MCF 10A (cell line): ENCODE data around the gene LRCH3. TPM values are rescaled to one million over a fixed set of nuclear protein-coding genes. Genes with fewer than 3 reads are reported as not detected.

Experiments used
- BruUV-seq: library from RNA; stranded (reverse); fragments of 400-500 nt; replicated peaks from 2 replicates; lab custom pipeline; 2021; lab: Mats Ljungman, UMichigan
- CTCF ChIA-PET: fragments of 300-600 bp; sonication (Branson Sonifier 250); formaldehyde crosslinking; extraction: SDS; loops from one replicate; lab custom pipeline; 2021; ENCODE audit warnings: antibody characterized with exemption, inconsistent platforms; lab: Yijun Ruan, JAX
- POLR2A ChIA-PET: fragments of 300-600, 350-650 bp; sonication (Branson Sonifier 250); formaldehyde crosslinking; extraction: SDS; loops from one replicate; lab custom pipeline; 2020; ENCODE audit warnings: antibody characterized with exemption, inconsistent platforms; lab: Yijun Ruan, JAX
- DNase-seq: peaks from one replicate; pipeline ENCODE4 v3.0.0-alpha.2; 2018; ENCODE audit not compliant: unreplicated experiment
- H3K27ac Mint-ChIP-seq: one replicate; pipeline ENCODE4 v1.8.0; 2022; ENCODE audit warnings: mild to moderate bottlenecking, low read depth, mixed read lengths; ENCODE audit not compliant: unreplicated experiment
- H3K27me3 Mint-ChIP-seq: one replicate; pipeline ENCODE4 v1.8.0; 2022; ENCODE audit warnings: mixed read lengths; ENCODE audit not compliant: insufficient read depth, unreplicated experiment
- H3K36me3 Mint-ChIP-seq: one replicate; pipeline ENCODE4 v1.8.0; 2022; ENCODE audit warnings: mild to moderate bottlenecking, moderate library complexity, mixed read lengths; ENCODE audit not compliant: insufficient read depth, unreplicated experiment
- H3K4me1 Mint-ChIP-seq: one replicate; pipeline ENCODE4 v1.8.0; 2022; ENCODE audit warnings: mixed read lengths; ENCODE audit not compliant: insufficient read depth, unreplicated experiment
- H3K4me3 Mint-ChIP-seq: one replicate; pipeline ENCODE4 v1.8.0; 2022; ENCODE audit warnings: mild to moderate bottlenecking, moderate library complexity, mixed read lengths; ENCODE audit not compliant: unreplicated experiment
- H3K9me3 Mint-ChIP-seq: one replicate; pipeline ENCODE4 v1.8.0; 2022; ENCODE audit warnings: mixed read lengths; ENCODE audit not compliant: unreplicated experiment
- intact Hi-C: fragments of 100-400 bp; cut with micrococcal nuclease; formaldehyde crosslinking; loops from 2 replicates; pipeline ENCODE4 v1.14.1; 2022
- total RNA-seq: library from RNA; stranded (reverse); gene quantifications from 2 replicates; pipeline ENCODE4 v1.2.3, GENCODE V29; 2022
- TF ChIP-seq, protein P1 (sequence below): fragments of 200-600 bp; IDR thresholded peaks from one replicate; pipeline ENCODE4 v1.8.0; 2022; ENCODE audit warnings: antibody characterized with exemption, mild to moderate bottlenecking; ENCODE audit not compliant: unreplicated experiment

Gene LRCH3
- total RNA-seq, 1 experiment from 2014 or later: 58.8 TPM

DNA sequence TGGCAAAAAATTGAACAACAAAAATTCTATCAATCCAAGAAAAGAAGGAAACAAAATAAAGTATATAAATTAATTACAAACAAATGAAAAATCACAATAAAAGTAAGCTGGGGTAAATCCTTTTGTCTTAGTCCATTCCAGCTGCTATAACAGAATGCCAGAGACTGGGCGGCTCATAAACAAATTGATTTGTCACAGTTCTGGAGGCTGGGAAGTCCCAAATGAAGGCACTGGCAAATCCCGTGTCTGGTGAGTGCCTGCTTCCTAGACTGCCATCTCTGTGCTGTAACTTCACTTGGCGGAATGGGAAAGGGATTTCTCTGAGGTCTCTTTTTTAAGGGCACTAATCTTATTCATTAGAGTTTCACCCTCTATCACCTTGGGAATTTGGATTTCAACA, 105.4 kb downstream of the LRCH3 start:
- DNase-seq: no peak
- H3K4me3 Mint-ChIP-seq: no peak overlapping the region
- H3K4me1 Mint-ChIP-seq: no peaks in the 10 kb centered on the region
- no peaks in the 10 kb centered on the region for H3K36me3 Mint-ChIP-seq
- no peak overlapping the region for H3K27ac Mint-ChIP-seq
- CTCF ChIA-PET: interaction anchor here (0.6 to 2.3 kb wide), 5 partner anchors 9 to 154 kb away, joined by 3 to 10 read pairs (median 4); no protein-coding TSS in a partner anchor
- BruUV-seq: no TSS peak
- intact Hi-C loops: no loop called here
- H3K27me3 Mint-ChIP-seq: no peaks in the 10 kb centered on the region
- TF ChIP-seq, protein P1, sequence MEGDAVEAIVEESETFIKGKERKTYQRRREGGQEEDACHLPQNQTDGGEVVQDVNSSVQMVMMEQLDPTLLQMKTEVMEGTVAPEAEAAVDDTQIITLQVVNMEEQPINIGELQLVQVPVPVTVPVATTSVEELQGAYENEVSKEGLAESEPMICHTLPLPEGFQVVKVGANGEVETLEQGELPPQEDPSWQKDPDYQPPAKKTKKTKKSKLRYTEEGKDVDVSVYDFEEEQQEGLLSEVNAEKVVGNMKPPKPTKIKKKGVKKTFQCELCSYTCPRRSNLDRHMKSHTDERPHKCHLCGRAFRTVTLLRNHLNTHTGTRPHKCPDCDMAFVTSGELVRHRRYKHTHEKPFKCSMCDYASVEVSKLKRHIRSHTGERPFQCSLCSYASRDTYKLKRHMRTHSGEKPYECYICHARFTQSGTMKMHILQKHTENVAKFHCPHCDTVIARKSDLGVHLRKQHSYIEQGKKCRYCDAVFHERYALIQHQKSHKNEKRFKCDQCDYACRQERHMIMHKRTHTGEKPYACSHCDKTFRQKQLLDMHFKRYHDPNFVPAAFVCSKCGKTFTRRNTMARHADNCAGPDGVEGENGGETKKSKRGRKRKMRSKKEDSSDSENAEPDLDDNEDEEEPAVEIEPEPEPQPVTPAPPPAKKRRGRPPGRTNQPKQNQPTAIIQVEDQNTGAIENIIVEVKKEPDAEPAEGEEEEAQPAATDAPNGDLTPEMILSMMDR: no peak
- H3K9me3 Mint-ChIP-seq: no peaks in the 10 kb centered on the region
- POLR2A ChIA-PET: no interaction called here

DNA sequence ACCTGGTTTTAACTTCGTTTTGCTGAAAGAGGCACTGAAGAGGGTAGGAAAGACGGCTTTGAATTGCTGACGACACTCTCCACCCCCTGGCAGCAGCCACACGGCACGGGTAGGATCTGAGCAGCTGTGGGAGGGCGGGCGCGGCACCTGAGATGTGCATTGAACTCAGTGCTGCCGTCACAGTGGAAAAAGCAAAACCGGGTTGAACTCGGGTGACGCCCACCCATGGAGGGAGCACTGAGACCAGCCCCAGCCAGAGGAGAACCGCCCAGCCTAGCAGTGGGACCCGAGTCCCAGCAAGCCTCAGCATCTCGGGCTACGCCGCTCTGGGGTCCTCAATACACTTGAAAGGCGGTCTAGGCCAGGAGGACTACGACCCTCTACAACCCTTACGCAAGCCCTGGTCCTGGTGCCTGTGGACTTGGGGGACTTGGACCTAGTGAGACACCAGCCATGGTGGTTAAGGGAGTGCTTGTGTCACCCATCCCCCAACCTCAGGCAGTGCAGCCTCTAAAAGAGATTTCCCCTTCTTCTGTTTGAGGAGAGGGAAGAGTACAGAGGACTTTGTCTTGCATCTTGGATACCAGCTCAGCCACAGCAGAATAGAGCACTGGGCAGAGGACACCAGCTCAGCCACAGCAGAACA, 108.9 kb downstream of the LRCH3 start:
- CTCF ChIA-PET: no interaction called here
- intact Hi-C loops: no loop called here
- Mint-ChIP-seq H3K27me3 (no peaks in the 10 kb centered on the region), H3K9me3 (peaks cover 10% of the 10 kb centered on the region), H3K4me1 (no peaks in the 10 kb centered on the region), H3K4me3 (no peak overlapping the region), H3K27ac (no peak overlapping the region), H3K36me3 (no peaks in the 10 kb centered on the region)
- DNase-seq: no peak
- no TSS peak for BruUV-seq
- POLR2A ChIA-PET: no interaction called here
- TF ChIP-seq, protein P1: no peak

DNA sequence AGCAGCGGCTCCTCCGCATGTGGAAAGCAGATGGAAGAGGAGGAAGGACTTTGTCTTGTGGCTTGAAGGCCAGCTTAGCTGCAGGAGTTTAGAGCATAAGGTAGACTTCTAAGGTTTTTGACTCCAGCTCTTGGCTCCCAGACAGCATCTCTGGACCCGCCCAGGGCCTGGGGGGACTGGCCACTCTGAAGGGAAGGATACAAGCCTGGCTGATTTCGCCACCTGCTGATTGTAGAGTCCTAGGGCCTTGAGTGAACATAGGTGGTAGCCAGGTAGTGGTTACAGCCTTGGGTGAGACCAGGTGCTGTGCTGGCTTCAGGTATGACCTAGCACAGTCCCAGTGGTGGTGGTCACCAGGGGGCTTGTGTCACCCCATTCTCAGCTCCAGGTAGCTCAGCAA, 110.6 kb downstream of the LRCH3 start:
- ChIA-PET CTCF (interaction anchor here (0.6 kb wide), 2 partner anchors 102 to 197 kb away, joined by 3 read pairs; no protein-coding TSS in a partner anchor), POLR2A (interaction anchor here (0.7 kb wide), 1 partner anchor 10 kb away, joined by 3 read pairs; no protein-coding TSS in a partner anchor)
- DNase-seq: peak; percentile 43
- Mint-ChIP-seq H3K27me3 (no peaks in the 10 kb centered on the region), H3K36me3 (no peaks in the 10 kb centered on the region), H3K27ac (no peak overlapping the region), H3K9me3 (peaks cover 10% of the 10 kb centered on the region), H3K4me3 (no peak overlapping the region), H3K4me1 (no peaks in the 10 kb centered on the region)
- no TSS peak for BruUV-seq
- intact Hi-C loops: no loop called here
- TF ChIP-seq, protein P1: no peak

DNA sequence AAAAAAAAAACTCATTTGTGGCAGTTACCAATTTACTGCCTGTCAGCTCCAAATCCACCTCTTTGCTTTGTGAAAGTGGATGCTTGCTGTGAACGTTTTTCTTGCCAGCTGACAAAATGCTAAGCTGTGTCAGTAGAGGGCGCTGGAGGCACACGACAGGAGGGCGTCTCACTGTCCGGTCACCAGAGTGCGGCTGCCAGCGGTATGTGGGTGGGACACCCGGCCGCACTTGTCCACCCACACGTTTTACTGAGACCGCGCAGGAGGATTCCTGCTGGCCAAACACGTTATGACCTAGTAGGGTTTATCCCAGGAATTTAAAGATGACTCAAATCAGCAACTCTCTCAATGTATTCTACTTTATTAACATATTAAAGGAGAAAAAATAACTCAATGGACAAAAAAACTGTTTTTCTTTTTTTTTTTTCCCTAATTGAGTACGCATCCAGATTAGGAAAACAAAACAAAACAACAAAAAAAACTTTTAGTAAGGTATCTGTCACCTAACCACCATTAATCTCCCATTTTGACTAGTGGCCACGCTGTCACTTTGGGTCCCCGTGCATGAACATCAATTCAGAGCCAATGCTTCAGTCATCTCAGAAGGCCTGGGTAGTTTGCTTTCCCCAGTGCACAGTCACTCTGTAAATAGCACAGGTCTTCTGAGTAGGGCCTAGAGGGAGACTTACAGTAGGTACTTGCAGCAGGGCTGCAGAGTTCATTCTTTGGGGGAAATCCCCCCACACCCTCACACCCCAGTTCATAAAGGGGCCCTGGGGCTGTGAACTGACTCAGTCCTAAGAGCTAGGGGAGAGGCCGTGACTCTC, 115.2 kb downstream of the LRCH3 start:
- Mint-ChIP-seq H3K36me3 (no peaks in the 10 kb centered on the region), H3K27me3 (no peaks in the 10 kb centered on the region), H3K9me3 (peaks cover 10% of the 10 kb centered on the region), H3K4me1 (no peaks in the 10 kb centered on the region), H3K27ac (peak overlapping the region; percentile 53), H3K4me3 (no peak overlapping the region)
- TF ChIP-seq, protein P1: peak; percentile 89
- no TSS peak for BruUV-seq
- intact Hi-C loops: loop anchor here (1.0 kb wide), 2 partner anchors 37 to 174 kb away; no protein-coding TSS in a partner anchor
- DNase-seq: peak; percentile 88
- CTCF ChIA-PET: interaction anchor here (0.6 to 3.5 kb wide), 25 partner anchors 9 to 170 kb away, joined by 3 to 31 read pairs (median 4); no protein-coding TSS in a partner anchor
- POLR2A ChIA-PET: interaction anchor here (0.6 kb wide), 1 partner anchor 48 kb away, joined by 3 read pairs; no protein-coding TSS in a partner anchor
